SK-N-SH (cell line): ENCODE data around the gene PMF1.

Source experiments
- FOXM1 ChIP-seq: IDR thresholded peaks from 2 replicates; pipeline ENCODE4 v1.4.0; 2012; ENCODE audit warnings: low read depth, mild to moderate bottlenecking
- GABPA ChIP-seq: IDR thresholded peaks from 2 replicates; pipeline ENCODE4 v1.4.0; 2012; ENCODE audit warnings: low read depth, mild to moderate bottlenecking
- JUND ChIP-seq: IDR thresholded peaks from 2 replicates; pipeline ENCODE4 v1.4.0; 2012
- POLR2AphosphoS5 ChIP-seq: IDR thresholded peaks from 2 replicates; pipeline ENCODE4 v1.6.1; 2012; ENCODE audit warnings: low read depth, low read length
- RCOR1 ChIP-seq: fragments of 150-350 bp; IDR thresholded peaks from 2 replicates; pipeline ENCODE4 v1.6.1; 2017; ENCODE audit warnings: antibody characterized with exemption, low read length
- SIN3A ChIP-seq: IDR thresholded peaks from 2 replicates; pipeline ENCODE4 v1.6.1; 2012; ENCODE audit warnings: low read depth, mild to moderate bottlenecking, low read length, moderate library complexity, borderline replicate concordance
- SMC3 ChIP-seq: IDR thresholded peaks from 2 replicates; pipeline ENCODE4 v1.6.1; 2012; ENCODE audit warnings: low read depth, low read length, improper control_type of control experiment
- TCF12 ChIP-seq: IDR thresholded peaks from 2 replicates; pipeline ENCODE4 v1.4.0; 2012
- YY1 ChIP-seq: IDR thresholded peaks from 2 replicates; pipeline ENCODE4 v1.4.0; 2012; ENCODE audit warnings: low read depth, mild to moderate bottlenecking
- TF ChIP-seq, protein P1 (sequence below): IDR thresholded peaks from 2 replicates; pipeline ENCODE4 v1.4.0; 2012; ENCODE audit warnings: low read depth
- TF ChIP-seq, protein P2 (sequence below): fragments of 200-600 bp; sonication (generic); IDR thresholded peaks from 2 replicates; pipeline ENCODE4 v1.6.1; 2017; ENCODE audit warnings: antibody characterized with exemption, mild to moderate bottlenecking, moderate library complexity
- TF ChIP-seq, protein P3 (sequence below): IDR thresholded peaks from 2 replicates; pipeline ENCODE4 v1.6.1; 2012; ENCODE audit warnings: mild to moderate bottlenecking, low read depth, low read length, moderate library complexity

DNA sequence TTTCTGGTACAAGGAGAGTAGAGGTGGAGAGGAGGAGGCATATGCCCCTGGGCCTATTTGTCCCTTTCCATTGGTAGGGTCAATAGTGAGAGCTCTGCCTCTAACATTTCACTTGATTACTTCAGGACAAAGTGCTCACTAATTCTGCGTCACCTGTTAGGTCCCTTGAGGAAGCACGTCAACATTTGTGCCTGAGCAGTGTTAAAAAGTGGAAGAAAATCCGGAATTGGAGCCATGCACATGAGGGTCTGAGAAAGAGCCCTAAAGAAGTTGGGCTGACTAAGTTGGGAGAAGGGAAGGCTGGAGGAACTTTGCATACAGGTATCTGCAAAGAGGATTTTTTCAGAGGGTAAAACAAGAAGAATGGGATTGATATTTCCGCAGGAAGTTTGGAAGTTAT is 17.0 kb upstream of the PMF1 start:
- TF ChIP-seq, protein P1, sequence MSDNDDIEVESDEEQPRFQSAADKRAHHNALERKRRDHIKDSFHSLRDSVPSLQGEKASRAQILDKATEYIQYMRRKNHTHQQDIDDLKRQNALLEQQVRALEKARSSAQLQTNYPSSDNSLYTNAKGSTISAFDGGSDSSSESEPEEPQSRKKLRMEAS, result no peak
- TF ChIP-seq, protein P2, sequence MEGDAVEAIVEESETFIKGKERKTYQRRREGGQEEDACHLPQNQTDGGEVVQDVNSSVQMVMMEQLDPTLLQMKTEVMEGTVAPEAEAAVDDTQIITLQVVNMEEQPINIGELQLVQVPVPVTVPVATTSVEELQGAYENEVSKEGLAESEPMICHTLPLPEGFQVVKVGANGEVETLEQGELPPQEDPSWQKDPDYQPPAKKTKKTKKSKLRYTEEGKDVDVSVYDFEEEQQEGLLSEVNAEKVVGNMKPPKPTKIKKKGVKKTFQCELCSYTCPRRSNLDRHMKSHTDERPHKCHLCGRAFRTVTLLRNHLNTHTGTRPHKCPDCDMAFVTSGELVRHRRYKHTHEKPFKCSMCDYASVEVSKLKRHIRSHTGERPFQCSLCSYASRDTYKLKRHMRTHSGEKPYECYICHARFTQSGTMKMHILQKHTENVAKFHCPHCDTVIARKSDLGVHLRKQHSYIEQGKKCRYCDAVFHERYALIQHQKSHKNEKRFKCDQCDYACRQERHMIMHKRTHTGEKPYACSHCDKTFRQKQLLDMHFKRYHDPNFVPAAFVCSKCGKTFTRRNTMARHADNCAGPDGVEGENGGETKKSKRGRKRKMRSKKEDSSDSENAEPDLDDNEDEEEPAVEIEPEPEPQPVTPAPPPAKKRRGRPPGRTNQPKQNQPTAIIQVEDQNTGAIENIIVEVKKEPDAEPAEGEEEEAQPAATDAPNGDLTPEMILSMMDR, result no peak
- no peak for TF ChIP-seq GABPA
- TF ChIP-seq YY1, result no peak
- TF ChIP-seq RCOR1, result no peak
- no peak for TF ChIP-seq POLR2AphosphoS5
- TF ChIP-seq TCF12, result no peak
- TF ChIP-seq, protein P3, sequence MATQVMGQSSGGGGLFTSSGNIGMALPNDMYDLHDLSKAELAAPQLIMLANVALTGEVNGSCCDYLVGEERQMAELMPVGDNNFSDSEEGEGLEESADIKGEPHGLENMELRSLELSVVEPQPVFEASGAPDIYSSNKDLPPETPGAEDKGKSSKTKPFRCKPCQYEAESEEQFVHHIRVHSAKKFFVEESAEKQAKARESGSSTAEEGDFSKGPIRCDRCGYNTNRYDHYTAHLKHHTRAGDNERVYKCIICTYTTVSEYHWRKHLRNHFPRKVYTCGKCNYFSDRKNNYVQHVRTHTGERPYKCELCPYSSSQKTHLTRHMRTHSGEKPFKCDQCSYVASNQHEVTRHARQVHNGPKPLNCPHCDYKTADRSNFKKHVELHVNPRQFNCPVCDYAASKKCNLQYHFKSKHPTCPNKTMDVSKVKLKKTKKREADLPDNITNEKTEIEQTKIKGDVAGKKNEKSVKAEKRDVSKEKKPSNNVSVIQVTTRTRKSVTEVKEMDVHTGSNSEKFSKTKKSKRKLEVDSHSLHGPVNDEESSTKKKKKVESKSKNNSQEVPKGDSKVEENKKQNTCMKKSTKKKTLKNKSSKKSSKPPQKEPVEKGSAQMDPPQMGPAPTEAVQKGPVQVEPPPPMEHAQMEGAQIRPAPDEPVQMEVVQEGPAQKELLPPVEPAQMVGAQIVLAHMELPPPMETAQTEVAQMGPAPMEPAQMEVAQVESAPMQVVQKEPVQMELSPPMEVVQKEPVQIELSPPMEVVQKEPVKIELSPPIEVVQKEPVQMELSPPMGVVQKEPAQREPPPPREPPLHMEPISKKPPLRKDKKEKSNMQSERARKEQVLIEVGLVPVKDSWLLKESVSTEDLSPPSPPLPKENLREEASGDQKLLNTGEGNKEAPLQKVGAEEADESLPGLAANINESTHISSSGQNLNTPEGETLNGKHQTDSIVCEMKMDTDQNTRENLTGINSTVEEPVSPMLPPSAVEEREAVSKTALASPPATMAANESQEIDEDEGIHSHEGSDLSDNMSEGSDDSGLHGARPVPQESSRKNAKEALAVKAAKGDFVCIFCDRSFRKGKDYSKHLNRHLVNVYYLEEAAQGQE, result no peak
- TF ChIP-seq SMC3, result no peak
- no peak for TF ChIP-seq FOXM1
- TF ChIP-seq JUND, result no peak
- no peak for TF ChIP-seq SIN3A
